HT1080 (cell line): ENCODE results near the gene MACROD2. TPM values are rescaled to one million over a fixed set of nuclear protein-coding genes. Genes with fewer than 3 reads are reported as not detected.

ENCODE experiments used
- DNase-seq: peaks from one replicate; pipeline ENCODE4 v3.0.0-alpha.2; 2015; ENCODE audit warnings: low read depth
- total RNA-seq: library from RNA; depleted of rRNA; stranded (reverse); fragments of >200 nt; shearing (Covaris generic); gene quantifications from 2 replicates; pipeline ENCODE4 v1.2.3, GENCODE V29; 2014

The MACROD2 gene
- total RNA-seq, 1 experiment from 2014 or later = 1.2 TPM

GRCh38 chr20:14333721-14334120 is 338.4 kb downstream of the MACROD2 start:
- peak; percentile 34 for DNase-seq

DNA sequence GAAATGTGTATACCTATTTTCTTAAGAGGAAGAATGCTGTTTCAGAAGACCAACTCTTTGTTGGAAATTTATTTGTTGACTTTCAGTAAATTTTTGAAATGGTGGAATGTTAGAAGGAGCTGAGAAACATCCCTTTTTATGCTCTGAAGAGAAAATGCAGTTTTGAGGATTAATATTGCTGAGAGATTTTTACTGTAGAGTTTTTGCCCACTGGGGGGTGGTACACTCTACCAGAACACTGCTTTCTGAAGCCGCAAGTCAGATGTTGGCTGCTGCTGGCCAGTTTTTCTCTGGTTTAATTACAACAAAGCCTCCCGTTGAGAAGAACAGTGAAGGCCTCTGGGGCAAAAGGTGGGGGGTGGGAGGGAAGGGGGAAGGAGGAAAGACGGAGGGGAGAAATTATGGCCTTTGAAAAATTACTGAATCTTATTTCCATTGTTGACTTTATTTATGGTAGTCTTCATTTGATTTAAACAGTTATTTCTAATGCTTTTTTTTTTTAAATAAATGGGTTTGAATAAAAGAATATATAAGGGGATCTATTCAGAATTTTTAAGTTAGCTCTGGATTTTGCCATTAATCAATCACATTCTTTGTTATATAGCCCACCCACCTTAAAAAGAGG is 339.1 kb downstream of the MACROD2 start:
- DNase-seq = peak; percentile 62

GRCh38 chr20:14335052-14335451 is 339.7 kb downstream of the MACROD2 start:
- no peak for DNase-seq

DNA sequence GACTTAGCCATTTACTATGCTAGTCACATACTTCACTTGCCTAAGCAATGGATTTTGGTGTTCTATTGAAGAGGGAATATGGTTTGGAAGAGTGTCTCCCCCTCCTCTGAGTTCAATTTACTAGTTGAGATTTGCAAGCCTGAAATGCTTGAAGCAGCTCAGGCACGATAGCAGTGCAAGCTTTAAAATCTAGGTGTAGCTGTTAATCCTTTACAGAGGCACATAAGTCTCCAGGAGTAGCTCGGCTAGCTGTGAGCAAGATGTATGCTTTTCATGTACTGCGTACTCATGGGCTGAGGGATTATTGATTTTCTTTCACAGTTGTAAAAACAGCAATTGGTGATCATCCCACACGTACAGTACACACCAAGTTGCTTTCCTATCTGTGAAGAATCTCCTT is 341.4 kb downstream of the MACROD2 start:
- DNase-seq = peak; percentile 32

GRCh38 chr20:14337400-14338171 is 342.3 kb downstream of the MACROD2 start, which contains the start of gene FLRT3:
TSS of gene FLRT3 (minus strand) at chr20:14337612. CDS start at chr20:14327506, 10,106 bp downstream.
- peak; percentile 96 for DNase-seq

DNA sequence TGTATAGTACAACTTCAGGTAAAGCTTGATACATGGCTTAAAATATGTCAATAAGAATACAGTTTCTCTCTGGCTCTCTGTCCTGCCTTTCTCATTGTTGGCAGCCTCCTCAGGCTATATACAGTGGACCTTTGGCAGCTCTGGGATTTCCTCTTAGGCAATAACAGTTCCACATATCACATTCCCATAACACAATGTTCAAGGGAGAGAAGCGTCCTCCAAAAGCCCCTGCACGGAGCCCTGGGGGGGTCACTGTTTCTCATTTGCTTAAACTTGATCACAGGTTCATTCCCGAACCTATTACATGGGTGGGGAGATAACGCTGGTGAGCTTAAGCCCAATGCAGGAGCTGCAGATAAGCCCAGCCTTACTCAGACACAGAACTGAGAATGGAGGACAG is 346.5 kb downstream of the MACROD2 start:
- DNase-seq = no peak

DNA sequence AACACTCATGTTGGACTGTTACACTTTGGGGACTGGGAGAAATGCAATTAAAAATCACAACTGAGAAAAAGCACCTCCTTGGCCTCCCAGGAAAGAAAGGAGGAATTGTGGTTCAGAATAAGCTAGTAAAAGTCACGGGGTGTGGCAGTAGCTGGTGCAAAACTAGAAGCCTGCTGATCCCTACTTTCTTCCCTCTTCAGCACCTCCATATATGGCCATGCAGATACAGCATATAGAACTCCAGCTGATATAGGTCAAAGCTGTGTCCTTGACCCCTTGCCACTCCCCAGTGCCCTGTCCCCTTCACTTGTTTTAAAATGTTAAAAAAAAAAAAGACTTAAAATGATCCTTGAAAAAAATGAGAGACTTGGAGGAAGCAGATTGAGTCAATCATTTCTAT is 347.6 kb downstream of the MACROD2 start:
- DNase-seq = no peak

DNA sequence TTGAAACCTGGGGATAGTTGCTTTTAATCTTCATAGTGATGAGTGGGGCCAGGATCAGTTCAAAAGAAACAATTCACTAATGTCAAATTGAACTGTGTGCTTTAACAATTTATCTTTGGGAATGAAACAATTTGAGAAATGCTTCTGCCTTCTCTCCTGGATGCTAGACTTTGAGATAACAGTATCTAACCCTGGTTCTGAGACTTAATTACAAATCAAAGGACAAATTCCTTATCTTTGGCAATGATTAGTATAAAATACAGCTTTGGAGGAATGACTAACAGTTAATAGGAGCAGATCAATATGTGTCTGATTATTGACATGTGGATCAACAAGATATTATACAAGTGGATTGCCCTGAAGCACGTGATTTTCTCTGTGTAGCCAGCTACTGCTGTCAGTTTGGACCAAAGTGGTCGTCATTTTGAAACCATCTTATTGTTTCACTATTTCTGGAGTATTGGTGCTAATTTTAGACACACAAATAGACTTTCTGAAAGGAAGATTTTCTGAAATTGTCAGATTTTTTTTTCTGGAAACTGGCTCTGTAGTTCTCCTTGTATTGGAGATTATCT is 348.3 kb downstream of the MACROD2 start:
- no peak for DNase-seq

- no peak for DNase-seq
These were observed 349.4 kb downstream of the MACROD2 start for GRCh38 chr20:14344746-14345145.

DNA sequence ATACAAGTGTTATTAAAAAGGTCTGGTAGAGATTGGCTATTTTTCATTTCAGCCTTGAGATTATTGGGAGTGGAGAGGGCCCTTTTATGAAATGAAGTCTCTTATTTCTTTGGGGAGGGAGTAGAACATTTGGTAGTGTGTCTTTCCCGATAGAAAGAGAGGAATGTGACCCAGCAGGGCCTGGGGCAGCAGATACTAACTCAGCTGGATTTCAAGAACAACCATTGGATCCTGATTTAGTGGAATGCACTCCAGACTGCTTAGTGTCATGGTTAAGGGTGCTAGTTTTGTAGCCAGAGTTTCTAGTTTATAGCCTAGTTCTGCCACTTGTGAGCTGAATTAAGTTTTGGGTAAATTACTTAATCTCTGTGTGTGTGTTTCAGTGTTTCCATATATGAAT is 360.5 kb downstream of the MACROD2 start:
- DNase-seq = no peak

DNA sequence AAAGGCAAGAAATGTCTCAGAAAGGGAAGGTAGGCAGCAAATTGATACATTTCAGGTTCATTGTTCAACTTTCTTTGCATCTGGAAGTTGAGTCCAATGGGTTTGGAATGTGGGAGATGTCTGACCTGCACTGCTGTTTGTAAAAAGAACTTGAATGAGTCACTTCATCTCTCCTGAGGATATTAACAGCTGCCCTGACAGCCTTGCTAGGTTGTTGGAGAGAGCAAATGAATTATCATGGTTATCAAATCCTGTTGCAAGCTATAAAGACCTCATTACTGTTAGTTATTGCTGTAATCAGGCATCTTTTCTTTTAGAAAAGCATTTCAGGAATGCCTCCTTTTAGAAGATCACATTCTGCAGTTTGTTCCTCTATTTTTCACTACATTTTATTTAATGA is 365.1 kb downstream of the MACROD2 start:
- peak; percentile 13 for DNase-seq

GRCh38 chr20:14361509-14362345 is 366.4 kb downstream of the MACROD2 start:
- no peak for DNase-seq

DNA sequence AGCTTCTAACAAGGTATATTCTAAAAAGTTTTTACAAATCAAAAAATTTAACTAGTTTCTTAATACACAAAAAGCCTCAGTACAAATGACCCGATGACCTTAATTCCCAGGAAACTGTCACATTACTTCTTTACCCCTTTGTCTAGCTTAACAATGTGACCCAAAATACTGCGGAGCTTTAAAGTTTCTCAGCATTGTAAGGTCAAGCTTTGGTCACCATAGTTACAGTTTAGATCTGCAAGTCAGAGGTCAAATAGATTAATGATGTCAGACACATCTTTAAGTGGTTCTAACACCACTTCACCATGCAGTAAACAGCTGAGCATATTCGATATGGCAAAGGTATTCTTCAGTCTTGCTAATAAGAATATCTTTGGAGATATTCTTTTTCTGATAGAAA is 378.9 kb downstream of the MACROD2 start:
- no peak for DNase-seq

DNA sequence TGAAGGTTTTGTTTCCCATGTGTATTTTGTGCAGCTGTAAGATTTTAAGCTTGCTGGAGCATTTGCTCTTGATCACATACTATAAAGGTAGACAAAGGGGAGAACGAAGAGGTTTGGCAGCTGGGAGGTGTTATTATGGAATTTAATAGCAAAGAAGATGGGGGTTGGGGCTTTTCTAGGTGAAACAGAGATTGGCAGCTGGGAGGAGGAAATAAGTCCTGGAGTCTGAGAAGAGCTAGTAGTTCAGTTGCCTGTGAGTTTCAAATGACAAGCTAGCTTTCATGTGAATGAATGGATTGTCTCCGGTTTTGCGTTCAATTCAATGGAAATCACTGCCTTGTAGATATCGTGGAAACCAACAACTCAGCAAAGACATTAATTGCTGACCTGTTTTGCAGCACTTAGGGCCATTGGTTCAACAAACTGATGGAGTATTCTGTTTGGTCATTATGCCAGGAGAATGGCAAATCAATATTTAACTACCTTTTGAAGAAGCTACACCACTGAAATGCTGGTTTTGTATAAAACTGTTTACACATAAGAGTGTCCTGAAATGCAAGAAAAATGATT is 380.2 kb downstream of the MACROD2 start:
- no peak for DNase-seq

DNA sequence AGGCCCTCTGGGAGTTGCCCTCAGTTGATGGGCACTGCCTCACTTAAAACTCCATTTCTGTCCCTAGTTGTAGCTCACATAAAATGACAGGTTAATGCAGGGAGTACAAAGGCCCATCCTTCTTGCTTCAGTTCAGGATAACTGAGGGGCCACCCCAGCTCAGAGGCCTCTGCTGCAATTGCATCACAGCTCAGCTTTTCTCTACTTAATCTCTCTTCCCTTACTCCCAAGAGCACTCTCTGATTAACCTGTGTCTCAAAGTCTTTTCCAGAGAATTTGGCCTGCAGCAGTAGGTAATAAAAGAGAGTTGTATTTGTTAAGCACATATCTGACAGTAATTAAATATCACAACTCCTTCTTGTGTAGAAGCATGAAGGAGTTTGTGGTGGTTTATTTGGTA is 383.0 kb downstream of the MACROD2 start:
- DNase-seq = no peak

DNA sequence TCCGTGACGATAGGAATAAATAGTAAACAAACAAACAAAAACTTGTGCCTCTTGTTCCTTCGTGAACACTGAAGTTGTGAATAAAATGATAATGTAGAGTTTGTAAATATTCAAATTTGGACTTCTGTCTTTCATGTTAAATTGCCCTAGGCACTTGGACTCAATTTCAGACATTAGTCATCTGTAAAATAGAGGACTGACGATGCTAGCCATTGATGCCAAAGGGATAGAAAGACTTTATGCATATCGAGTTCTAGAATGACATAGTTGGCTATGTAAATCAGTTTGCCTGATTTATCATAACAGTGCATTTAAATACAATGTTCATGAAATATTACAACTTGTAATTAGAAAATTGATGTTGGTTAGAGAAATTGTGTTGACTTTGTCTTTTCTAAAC is 388.0 kb downstream of the MACROD2 start:
- DNase-seq = no peak

GRCh38 chr20:14384416-14385175 is 389.3 kb downstream of the MACROD2 start:
- no peak for DNase-seq

DNA sequence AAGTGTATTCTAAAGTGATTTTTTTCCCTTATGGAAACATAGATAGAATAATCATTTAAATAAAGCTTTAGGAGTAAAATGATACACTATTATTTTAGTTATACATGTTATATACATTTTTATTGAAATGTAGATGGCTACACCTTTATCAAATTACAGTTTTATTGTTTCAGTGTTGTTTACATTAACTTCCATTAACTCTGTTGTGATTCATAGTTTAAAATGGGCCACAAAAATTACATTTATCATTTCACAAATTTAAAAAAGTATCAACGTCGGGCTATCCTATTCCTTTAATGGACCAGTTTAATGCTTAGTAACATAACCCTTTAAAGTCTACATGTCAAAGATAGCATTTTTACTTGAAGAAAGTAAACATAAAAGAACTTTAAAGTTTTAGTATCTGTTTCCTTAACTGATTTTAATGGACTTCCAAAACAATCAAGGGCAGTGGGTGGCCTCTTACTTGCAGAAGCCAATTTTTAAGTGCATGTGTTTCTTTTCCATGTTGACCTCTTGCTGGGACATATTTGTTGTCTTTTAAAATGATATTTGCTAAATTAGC is 389.9 kb downstream of the MACROD2 start:
- DNase-seq = no peak

DNA sequence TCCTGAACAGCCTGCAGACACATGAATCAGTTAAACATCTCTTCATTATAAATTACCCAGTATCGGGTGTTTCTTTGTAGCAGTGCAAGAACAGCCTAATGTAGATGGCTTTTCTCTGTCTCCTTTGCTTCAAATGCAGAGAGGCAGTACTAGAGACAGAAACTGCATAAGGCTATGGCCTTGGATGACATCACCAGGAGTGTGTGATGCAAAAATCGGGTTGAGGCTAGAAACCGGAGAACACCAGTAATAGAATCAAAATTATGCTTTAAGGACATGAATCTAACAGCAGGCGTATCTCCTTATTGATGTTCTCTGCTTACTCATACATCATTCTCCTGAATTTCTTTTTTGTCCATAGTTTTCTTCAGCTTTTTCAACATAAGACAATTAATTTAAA is 391.4 kb downstream of the MACROD2 start:
- DNase-seq = no peak

- DNase-seq = no peak
These were observed 406.3 kb downstream of the MACROD2 start for GRCh38 chr20:14401479-14402138.
